T-helper 9 cell (primary cell): ENCODE data around the gene MGAT1.
A peak's percentile ranks its signal among the peaks of the same experiment; 100 is the strongest.
"Not testable (repeated sequence)": the region's sequence is repeated elsewhere in the genome, so short reads cannot be mapped to it uniquely, and the experiment has no call there.

Source experiments
- DNase-seq: peaks from one replicate; pipeline ENCODE4 v3.0.0-alpha.2; 2020

Gene MGAT1

GRCh38 chr5:180784497-180785097, 18.0 kb downstream of the MGAT1 start:
- peak; percentile 55 for DNase-seq

GRCh38 chr5:180783340-180784052, 19.1 kb downstream of the MGAT1 start:
- DNase-seq, result no peak

GRCh38 chr5:180782748-180783147, 19.9 kb downstream of the MGAT1 start:
- no peak for DNase-seq

GRCh38 chr5:180781900-180782326, 20.7 kb downstream of the MGAT1 start:
- DNase-seq, result not testable (repeated sequence)

- no peak for DNase-seq
Measured at GRCh38 chr5:180779985-180780610, 22.5 kb downstream of the MGAT1 start.

- no peak for DNase-seq
Measured at GRCh38 chr5:180777475-180777874, 25.1 kb downstream of the MGAT1 start.

GRCh38 chr5:180776376-180776775, 26.2 kb downstream of the MGAT1 start:
- DNase-seq, result no peak

GRCh38 chr5:180775624-180776023, 27.0 kb downstream of the MGAT1 start:
- no peak for DNase-seq

GRCh38 chr5:180771839-180772238, 30.8 kb downstream of the MGAT1 start:
- DNase-seq, result no peak

GRCh38 chr5:180769821-180770220, 32.8 kb downstream of the MGAT1 start:
- no peak for DNase-seq

GRCh38 chr5:180755601-180756000, 47.0 kb downstream of the MGAT1 start:
- no peak for DNase-seq

GRCh38 chr5:180744253-180744652, 58.4 kb downstream of the MGAT1 start:
- DNase-seq, result no peak

GRCh38 chr5:180742727-180743126, 59.9 kb downstream of the MGAT1 start:
- no peak for DNase-seq

GRCh38 chr5:180740953-180741352, 61.7 kb downstream of the MGAT1 start:
- not testable (repeated sequence) for DNase-seq

- no peak for DNase-seq
Measured at GRCh38 chr5:180739958-180740357, 62.6 kb downstream of the MGAT1 start, which contains the start of gene OR2Y1. Gene OR2Y1, minus strand, starts transcription at chr5:180740058. Its CDS starts 0 bp downstream, at chr5:180740058.

- DNase-seq, result no peak
Measured at GRCh38 chr5:180739271-180739670, 63.3 kb downstream of the MGAT1 start.

- no peak for DNase-seq
Measured at GRCh38 chr5:180736536-180736935, 66.1 kb downstream of the MGAT1 start.
